GM12874 (cell line): ENCODE results near the gene TMEM50B.

Experiments
- TF ChIP-seq, protein P1 (sequence below): IDR thresholded peaks from 2 replicates; pipeline ENCODE4 v1.5.1; 2011; ENCODE audit warnings: low read depth, mild to moderate bottlenecking, control low read depth, low read length, moderate library complexity; ENCODE audit not compliant: insufficient read depth

Gene TMEM50B

DNA sequence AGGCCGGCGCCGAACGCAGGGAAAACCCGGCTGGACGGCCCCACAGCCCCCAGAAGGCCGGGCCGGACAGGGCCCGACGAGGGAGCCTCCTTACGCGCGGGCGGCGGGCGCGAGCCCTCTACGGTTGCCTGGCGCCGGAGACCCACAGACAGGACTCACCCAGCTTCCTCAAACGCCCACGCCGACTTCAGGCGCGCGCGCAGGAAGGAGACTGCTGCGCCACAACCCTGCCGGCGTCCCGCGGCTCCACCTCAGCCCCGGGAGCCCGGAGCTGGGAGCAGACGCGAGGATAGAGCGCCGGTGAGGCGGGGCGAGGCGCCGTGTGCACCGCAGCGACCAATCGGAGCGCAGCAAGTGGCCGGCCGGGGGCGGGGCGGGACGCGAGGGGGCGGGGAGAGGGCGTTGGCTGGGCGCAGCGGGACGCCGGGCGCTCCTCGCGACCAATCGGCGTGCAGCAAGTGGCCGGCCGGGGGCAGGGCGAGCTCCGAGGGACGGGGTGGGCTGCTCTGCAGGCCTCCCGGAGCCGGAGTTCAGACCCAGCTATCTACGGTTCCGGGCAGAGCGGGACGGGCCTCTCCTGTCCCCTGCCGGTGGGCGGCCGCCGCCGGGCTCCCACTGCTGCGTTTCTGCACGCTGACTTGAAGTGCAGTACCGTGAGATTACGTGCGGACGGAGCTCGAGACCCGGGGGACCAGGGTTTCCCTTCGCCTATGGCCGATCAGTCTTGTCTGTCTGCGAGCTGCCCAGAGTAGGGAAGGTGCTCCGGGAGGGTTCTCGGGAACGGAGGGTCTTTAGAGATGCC lies at the start of gene TMEM50B:
Gene TMEM50B (minus strand): TSS at position 296 of the 802 bp plus-strand sequence. CDS start 11,089 bp downstream, outside the sequence.
- TF ChIP-seq, protein P1, sequence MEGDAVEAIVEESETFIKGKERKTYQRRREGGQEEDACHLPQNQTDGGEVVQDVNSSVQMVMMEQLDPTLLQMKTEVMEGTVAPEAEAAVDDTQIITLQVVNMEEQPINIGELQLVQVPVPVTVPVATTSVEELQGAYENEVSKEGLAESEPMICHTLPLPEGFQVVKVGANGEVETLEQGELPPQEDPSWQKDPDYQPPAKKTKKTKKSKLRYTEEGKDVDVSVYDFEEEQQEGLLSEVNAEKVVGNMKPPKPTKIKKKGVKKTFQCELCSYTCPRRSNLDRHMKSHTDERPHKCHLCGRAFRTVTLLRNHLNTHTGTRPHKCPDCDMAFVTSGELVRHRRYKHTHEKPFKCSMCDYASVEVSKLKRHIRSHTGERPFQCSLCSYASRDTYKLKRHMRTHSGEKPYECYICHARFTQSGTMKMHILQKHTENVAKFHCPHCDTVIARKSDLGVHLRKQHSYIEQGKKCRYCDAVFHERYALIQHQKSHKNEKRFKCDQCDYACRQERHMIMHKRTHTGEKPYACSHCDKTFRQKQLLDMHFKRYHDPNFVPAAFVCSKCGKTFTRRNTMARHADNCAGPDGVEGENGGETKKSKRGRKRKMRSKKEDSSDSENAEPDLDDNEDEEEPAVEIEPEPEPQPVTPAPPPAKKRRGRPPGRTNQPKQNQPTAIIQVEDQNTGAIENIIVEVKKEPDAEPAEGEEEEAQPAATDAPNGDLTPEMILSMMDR: peak; percentile 51; the same call in 1 of the 2 replicates

DNA sequence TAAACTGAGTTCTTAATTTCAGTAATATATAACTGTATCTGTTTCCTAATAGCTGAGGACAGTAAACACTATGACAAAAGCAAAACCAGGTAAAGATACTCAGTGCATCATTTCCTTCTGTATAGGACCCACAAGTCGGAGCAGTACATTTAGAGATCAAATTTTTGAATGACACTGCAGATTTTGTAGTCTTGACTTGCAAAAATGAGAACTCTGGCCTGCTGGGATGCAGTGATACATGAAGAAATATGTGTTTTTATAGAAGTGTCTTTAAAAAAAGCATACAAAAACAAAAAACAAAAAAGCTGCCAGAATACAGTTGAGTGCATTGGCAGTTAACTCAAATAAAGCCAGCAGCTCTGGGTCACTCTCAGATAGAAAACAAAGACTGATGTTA lies 43.2 kb upstream of the TMEM50B start:
- TF ChIP-seq, protein P1: no peak

DNA sequence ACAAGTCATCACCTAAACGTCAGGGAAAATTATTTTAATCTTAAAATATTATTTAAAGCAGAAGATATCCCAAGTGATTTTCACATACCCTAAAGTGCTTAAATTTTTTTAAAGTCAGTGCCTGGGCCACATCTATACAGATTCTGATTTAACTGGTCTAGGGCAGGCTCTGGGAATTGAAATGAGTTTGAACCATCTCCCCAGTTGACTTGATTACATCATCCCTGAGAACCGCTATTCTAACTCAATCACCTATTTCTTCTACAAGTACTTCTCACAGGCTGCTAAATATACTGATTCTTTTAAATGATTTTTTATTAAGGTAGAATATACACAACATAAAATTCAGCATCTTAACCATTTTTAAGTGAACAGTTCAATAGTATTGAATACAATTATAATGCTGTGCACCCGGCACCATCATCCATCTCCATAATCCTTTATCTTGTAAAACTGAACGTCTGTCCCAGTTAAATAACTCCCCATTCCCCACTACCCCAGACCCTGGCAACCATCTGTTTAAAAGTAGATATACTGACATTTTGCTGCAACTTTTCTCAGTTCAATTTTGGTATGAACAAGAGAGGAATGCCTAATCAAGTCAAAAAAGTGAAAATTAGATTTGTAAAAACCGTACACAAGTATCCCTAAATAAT lies 42.7 kb upstream of the TMEM50B start:
- TF ChIP-seq, protein P1: no peak

DNA sequence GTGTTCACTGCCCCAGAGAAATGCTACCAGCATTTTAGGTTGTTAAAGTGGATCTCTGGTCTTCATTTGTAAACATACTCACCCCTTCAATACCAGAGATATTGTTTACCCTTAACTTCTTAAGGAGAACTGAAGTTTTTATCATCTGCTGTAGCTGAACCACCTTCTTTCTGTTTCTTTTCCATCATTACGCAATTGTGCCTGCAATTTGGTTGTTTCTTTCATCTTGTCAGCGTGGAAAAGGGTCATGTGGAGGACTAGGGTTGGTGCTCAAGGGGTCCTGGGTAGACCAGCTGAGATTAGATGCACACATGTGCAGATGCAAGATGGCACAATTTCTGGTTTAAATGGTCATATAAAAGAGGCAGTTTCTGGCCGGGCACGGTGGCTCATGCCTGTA lies 39.1 kb upstream of the TMEM50B start:
- TF ChIP-seq, protein P1: no peak

DNA sequence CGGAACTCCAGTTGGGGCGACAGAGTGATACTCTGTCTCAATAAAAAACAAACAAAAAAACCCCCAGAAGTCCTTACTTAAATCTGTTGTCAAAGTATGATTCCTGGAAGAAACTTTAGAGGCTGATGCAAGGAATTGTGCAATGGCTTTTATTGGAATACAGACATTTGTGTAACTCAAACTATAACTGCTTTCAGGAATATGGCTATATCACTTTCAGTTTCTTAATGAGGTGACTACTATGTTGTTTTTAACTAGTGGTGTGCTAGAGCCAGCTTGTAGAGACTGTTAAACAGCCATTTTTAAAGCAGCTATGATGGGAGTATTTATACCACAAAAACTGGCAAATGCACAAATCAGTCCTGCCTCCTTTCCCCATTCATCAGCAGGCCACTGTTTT lies 34.5 kb upstream of the TMEM50B start:
- TF ChIP-seq, protein P1: no peak

DNA sequence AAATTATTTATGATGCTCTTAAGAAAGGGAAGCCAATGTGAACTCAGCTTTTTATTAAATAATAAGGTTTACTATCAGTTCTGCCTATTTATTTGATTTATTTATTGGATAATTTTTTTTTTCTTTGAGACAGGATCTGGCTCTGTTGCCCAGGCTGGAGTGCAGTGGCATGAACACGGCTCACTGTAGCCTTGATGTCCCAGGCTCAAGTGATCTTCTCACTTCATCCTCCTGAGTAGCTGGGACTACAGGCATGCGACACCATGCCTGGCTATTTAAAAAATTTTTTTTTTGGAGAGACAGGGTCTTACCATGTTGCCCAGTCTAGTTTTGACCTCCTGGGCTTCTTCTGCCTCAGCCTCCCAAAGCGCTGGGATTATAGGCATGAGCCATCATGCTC lies 32.7 kb upstream of the TMEM50B start:
- TF ChIP-seq, protein P1: no peak

DNA sequence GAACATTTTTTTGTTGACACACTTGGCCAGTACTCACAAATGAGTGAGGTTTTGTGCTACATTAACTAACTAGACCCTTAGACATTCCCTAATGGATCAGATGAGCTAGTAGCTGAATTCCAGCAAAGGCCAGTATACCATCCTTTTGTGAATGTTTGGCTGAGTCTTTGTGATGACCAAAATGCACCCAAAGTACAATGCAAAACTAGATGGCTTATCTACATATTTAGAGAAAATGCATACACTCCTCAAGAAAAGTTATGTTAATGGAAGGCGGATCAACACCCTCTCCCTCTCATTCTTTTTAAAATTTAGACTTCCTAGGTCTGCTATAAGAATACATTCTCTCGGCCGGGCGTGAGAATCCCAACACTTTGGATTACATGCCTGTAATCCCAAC lies 31.9 kb upstream of the TMEM50B start:
- TF ChIP-seq, protein P1: no peak
